ENCODE data around the gene RSPRY1.
A peak's percentile ranks its signal among the peaks of the same experiment; 100 is the strongest.

Gene RSPRY1

GRCh38 chr16:57185945-57186871, at the start of gene RSPRY1, which contains the start of gene PSME3IP1:
Gene RSPRY1, plus strand, starts transcription at chr16:57186329. Its CDS starts 18,330 bp downstream, at chr16:57204659.
Gene PSME3IP1, minus strand, starts transcription at chr16:57186039. Its CDS starts 12,185 bp downstream, at chr16:57173854.
- peak; percentile 97 for DNase-seq
- peak within 1 kb of the TSS; percentile 98 for H3K27ac Mint-ChIP-seq
- H3K27me3 Mint-ChIP-seq: no peaks in the 10 kb centered on the region
- H3K4me3 Mint-ChIP-seq: peak within 1 kb of the TSS; percentile 98
- H3K4me1 Mint-ChIP-seq (ENCODE audit: low read depth): peaks cover 57% of the 10 kb centered on the region
- peaks cover 36% of the 10 kb centered on the region for H3K36me3 Mint-ChIP-seq (ENCODE audit: low read depth)
- H3K9me3 Mint-ChIP-seq: no peaks in the 10 kb centered on the region

GRCh38 chr16:57137043-57137442, 49.1 kb upstream of the RSPRY1 start:
- peaks cover 60% of the 10 kb centered on the region for H3K4me1 Mint-ChIP-seq (ENCODE audit: low read depth)
- no peaks in the 10 kb centered on the region for H3K27me3 Mint-ChIP-seq
- no peaks in the 10 kb centered on the region for H3K9me3 Mint-ChIP-seq
- H3K36me3 Mint-ChIP-seq (ENCODE audit: low read depth): no peaks in the 10 kb centered on the region
- DNase-seq: no peak
- H3K4me3 Mint-ChIP-seq: no peak overlapping the region
- H3K27ac Mint-ChIP-seq: peak overlapping the region; percentile 79

GRCh38 chr16:57137566-57138273, 48.4 kb upstream of the RSPRY1 start:
- H3K36me3 Mint-ChIP-seq (ENCODE audit: low read depth): no peaks in the 10 kb centered on the region
- DNase-seq: no peak
- no peaks in the 10 kb centered on the region for H3K27me3 Mint-ChIP-seq
- H3K9me3 Mint-ChIP-seq: no peaks in the 10 kb centered on the region
- no peak overlapping the region for H3K4me3 Mint-ChIP-seq
- peak overlapping the region; percentile 1 for H3K27ac Mint-ChIP-seq
- peaks cover 60% of the 10 kb centered on the region for H3K4me1 Mint-ChIP-seq (ENCODE audit: low read depth)

- peaks cover 61% of the 10 kb centered on the region for H3K4me1 Mint-ChIP-seq (ENCODE audit: low read depth)
- H3K9me3 Mint-ChIP-seq: no peaks in the 10 kb centered on the region
- H3K27ac Mint-ChIP-seq: peak overlapping the region; percentile 1
- H3K4me3 Mint-ChIP-seq: no peak overlapping the region
- no peaks in the 10 kb centered on the region for H3K36me3 Mint-ChIP-seq (ENCODE audit: low read depth)
- DNase-seq: peak; percentile 15
- no peaks in the 10 kb centered on the region for H3K27me3 Mint-ChIP-seq
These were observed 47.7 kb upstream of the RSPRY1 start for GRCh38 chr16:57138281-57138935.

- DNase-seq: peak; percentile 38
- Mint-ChIP-seq H3K27me3 (no peaks in the 10 kb centered on the region), H3K36me3 (ENCODE audit: low read depth) (no peaks in the 10 kb centered on the region), H3K9me3 (no peaks in the 10 kb centered on the region), H3K4me3 (no peak overlapping the region), H3K27ac (peak overlapping the region; percentile 96), H3K4me1 (ENCODE audit: low read depth) (peaks cover 42% of the 10 kb centered on the region)
These were observed 45.0 kb upstream of the RSPRY1 start for GRCh38 chr16:57140931-57141668.

- Mint-ChIP-seq H3K27me3 (no peaks in the 10 kb centered on the region), H3K4me3 (peak overlapping the region; percentile 50), H3K4me1 (ENCODE audit: low read depth) (peaks cover 39% of the 10 kb centered on the region), H3K27ac (peak overlapping the region; percentile 96), H3K9me3 (no peaks in the 10 kb centered on the region), H3K36me3 (ENCODE audit: low read depth) (no peaks in the 10 kb centered on the region)
- peak; percentile 59 for DNase-seq
These were observed 44.1 kb upstream of the RSPRY1 start for GRCh38 chr16:57141822-57142631.

GRCh38 chr16:57143149-57143921, 42.8 kb upstream of the RSPRY1 start:
- H3K4me1 Mint-ChIP-seq (ENCODE audit: low read depth): peaks cover 39% of the 10 kb centered on the region
- no peaks in the 10 kb centered on the region for H3K27me3 Mint-ChIP-seq
- no peak for DNase-seq
- no peak overlapping the region for H3K4me3 Mint-ChIP-seq
- H3K9me3 Mint-ChIP-seq: no peaks in the 10 kb centered on the region
- no peaks in the 10 kb centered on the region for H3K36me3 Mint-ChIP-seq (ENCODE audit: low read depth)
- H3K27ac Mint-ChIP-seq: no peak overlapping the region

GRCh38 chr16:57144027-57144426, 42.1 kb upstream of the RSPRY1 start:
- Mint-ChIP-seq H3K36me3 (ENCODE audit: low read depth) (no peaks in the 10 kb centered on the region), H3K4me3 (no peak overlapping the region), H3K4me1 (ENCODE audit: low read depth) (peaks cover 39% of the 10 kb centered on the region), H3K9me3 (no peaks in the 10 kb centered on the region), H3K27me3 (no peaks in the 10 kb centered on the region), H3K27ac (no peak overlapping the region)
- DNase-seq: no peak

GRCh38 chr16:57145046-57146021, 40.8 kb upstream of the RSPRY1 start:
- H3K36me3 Mint-ChIP-seq (ENCODE audit: low read depth): peaks cover under 1% of the 10 kb centered on the region
- no peak for DNase-seq
- no peaks in the 10 kb centered on the region for H3K9me3 Mint-ChIP-seq
- H3K27ac Mint-ChIP-seq: no peak overlapping the region
- no peak overlapping the region for H3K4me3 Mint-ChIP-seq
- H3K27me3 Mint-ChIP-seq: no peaks in the 10 kb centered on the region
- H3K4me1 Mint-ChIP-seq (ENCODE audit: low read depth): peaks cover 34% of the 10 kb centered on the region

- no peaks in the 10 kb centered on the region for H3K27me3 Mint-ChIP-seq
- H3K4me3 Mint-ChIP-seq: no peak overlapping the region
- peaks cover 8% of the 10 kb centered on the region for H3K36me3 Mint-ChIP-seq (ENCODE audit: low read depth)
- DNase-seq: no peak
- H3K27ac Mint-ChIP-seq: no peak overlapping the region
- no peaks in the 10 kb centered on the region for H3K9me3 Mint-ChIP-seq
- peaks cover 27% of the 10 kb centered on the region for H3K4me1 Mint-ChIP-seq (ENCODE audit: low read depth)
These were observed 40.0 kb upstream of the RSPRY1 start for GRCh38 chr16:57146040-57146647.

- no peaks in the 10 kb centered on the region for H3K9me3 Mint-ChIP-seq
- DNase-seq: no peak
- no peak overlapping the region for H3K27ac Mint-ChIP-seq
- H3K36me3 Mint-ChIP-seq (ENCODE audit: low read depth): peaks cover 11% of the 10 kb centered on the region
- H3K27me3 Mint-ChIP-seq: no peaks in the 10 kb centered on the region
- H3K4me1 Mint-ChIP-seq (ENCODE audit: low read depth): peaks cover 22% of the 10 kb centered on the region
- H3K4me3 Mint-ChIP-seq: no peak overlapping the region
These were observed 39.4 kb upstream of the RSPRY1 start for GRCh38 chr16:57146735-57147134.
